ENCODE results near the gene CYP19A1. TPM values are rescaled to one million over a fixed set of nuclear protein-coding genes. Genes with fewer than 3 reads are reported as not detected.
A peak's percentile ranks its signal among the peaks of the same experiment; 100 is the strongest.

The CYP19A1 gene
- total RNA-seq, 6 experiments from 2014 or later = 0.57 TPM; not detected in 5

DNA sequence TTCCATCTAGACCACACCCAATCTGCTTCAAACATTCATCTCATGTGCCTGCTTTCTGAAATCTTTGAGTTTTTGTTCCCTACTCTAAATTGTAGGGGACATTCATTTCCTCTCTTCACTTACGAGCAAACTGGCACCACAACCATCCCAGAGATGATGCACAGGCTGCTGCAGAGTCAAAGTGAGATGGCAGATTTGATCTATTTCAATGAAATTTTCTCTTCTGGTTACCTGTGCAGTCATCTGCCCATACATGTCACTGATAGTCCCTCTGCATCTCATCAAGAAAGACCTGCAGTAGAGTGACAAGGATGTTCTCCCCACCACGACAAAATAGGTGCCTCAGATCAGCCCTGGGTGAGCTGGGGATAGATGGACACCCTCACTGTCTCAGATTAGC lies 125.5 kb downstream of the CYP19A1 start:
- DNase-seq = no peak
- H3K4me3 Mint-ChIP-seq = no peak overlapping the region
- H3K4me1 Mint-ChIP-seq (ENCODE audit: low read depth) = peaks cover 6% of the 10 kb centered on the region; the same call in 1 of the 2 replicates
- H3K36me3 Mint-ChIP-seq (ENCODE audit: low read depth) = no peaks in the 10 kb centered on the region
- H3K27me3 Mint-ChIP-seq (ENCODE audit: insufficient read depth) = peaks cover 14% of the 10 kb centered on the region; the same call in 1 of the 2 replicates
- H3K9me3 Mint-ChIP-seq = no peaks in the 10 kb centered on the region
- H3K27ac Mint-ChIP-seq = no peak overlapping the region
- TF ChIP-seq, protein P1, sequence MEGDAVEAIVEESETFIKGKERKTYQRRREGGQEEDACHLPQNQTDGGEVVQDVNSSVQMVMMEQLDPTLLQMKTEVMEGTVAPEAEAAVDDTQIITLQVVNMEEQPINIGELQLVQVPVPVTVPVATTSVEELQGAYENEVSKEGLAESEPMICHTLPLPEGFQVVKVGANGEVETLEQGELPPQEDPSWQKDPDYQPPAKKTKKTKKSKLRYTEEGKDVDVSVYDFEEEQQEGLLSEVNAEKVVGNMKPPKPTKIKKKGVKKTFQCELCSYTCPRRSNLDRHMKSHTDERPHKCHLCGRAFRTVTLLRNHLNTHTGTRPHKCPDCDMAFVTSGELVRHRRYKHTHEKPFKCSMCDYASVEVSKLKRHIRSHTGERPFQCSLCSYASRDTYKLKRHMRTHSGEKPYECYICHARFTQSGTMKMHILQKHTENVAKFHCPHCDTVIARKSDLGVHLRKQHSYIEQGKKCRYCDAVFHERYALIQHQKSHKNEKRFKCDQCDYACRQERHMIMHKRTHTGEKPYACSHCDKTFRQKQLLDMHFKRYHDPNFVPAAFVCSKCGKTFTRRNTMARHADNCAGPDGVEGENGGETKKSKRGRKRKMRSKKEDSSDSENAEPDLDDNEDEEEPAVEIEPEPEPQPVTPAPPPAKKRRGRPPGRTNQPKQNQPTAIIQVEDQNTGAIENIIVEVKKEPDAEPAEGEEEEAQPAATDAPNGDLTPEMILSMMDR (IDR thresholded peaks at IDR 0.05) = no peak

- Mint-ChIP-seq H3K27me3 (ENCODE audit: insufficient read depth) (peaks cover 14% of the 10 kb centered on the region; the same call in 1 of the 2 replicates), H3K9me3 (no peaks in the 10 kb centered on the region), H3K4me1 (ENCODE audit: low read depth) (peaks cover 6% of the 10 kb centered on the region; the same call in 1 of the 2 replicates), H3K4me3 (no peak overlapping the region), H3K36me3 (ENCODE audit: low read depth) (no peaks in the 10 kb centered on the region), H3K27ac (no peak overlapping the region)
- DNase-seq = no peak
- TF ChIP-seq, protein P1 (IDR thresholded peaks at IDR 0.05) = no peak
Observed at GRCh38 chr15:51212239-51212638, 126.2 kb downstream of the CYP19A1 start.

GRCh38 chr15:51205050-51205975 lies 133.1 kb downstream of the CYP19A1 start:
- H3K27me3 Mint-ChIP-seq (ENCODE audit: insufficient read depth) = no peaks in the 10 kb centered on the region
- TF ChIP-seq, protein P1 (IDR thresholded peaks at IDR 0.05) = no peak
- no peak overlapping the region for H3K27ac Mint-ChIP-seq
- DNase-seq = no peak
- H3K9me3 Mint-ChIP-seq = no peaks in the 10 kb centered on the region
- peaks cover 14% of the 10 kb centered on the region for H3K4me1 Mint-ChIP-seq (ENCODE audit: low read depth)
- no peak overlapping the region for H3K4me3 Mint-ChIP-seq
- no peaks in the 10 kb centered on the region for H3K36me3 Mint-ChIP-seq (ENCODE audit: low read depth)

GRCh38 chr15:51203797-51204196 lies 134.6 kb downstream of the CYP19A1 start:
- Mint-ChIP-seq H3K4me3 (no peak overlapping the region), H3K4me1 (ENCODE audit: low read depth) (peaks cover 9% of the 10 kb centered on the region), H3K27ac (no peak overlapping the region), H3K9me3 (no peaks in the 10 kb centered on the region), H3K36me3 (ENCODE audit: low read depth) (no peaks in the 10 kb centered on the region), H3K27me3 (ENCODE audit: insufficient read depth) (no peaks in the 10 kb centered on the region)
- peak; percentile 77 for DNase-seq
- TF ChIP-seq, protein P1 (IDR thresholded peaks at IDR 0.05) = no peak

DNA sequence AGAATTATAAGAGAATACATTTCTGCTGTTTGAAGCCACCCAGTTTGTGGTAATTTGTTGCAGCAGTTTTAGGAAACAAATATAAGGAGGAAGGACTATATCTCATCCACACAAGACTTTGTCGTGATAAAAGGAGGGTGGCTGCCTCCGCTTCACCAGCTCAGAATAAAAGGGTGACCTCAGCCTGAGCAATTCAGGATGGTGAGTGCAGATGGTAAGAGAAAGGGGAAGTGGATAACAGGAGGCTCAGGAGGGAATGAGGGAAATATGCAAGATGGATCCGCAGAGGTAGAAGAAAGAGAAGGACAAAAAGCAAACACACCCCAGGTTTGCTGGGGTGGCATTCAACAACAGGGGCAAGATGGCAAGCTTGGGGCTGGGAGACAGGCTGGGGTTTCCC lies 135.6 kb downstream of the CYP19A1 start:
- H3K27me3 Mint-ChIP-seq (ENCODE audit: insufficient read depth) = no peaks in the 10 kb centered on the region
- no peak overlapping the region for H3K4me3 Mint-ChIP-seq
- H3K9me3 Mint-ChIP-seq = no peaks in the 10 kb centered on the region
- H3K36me3 Mint-ChIP-seq (ENCODE audit: low read depth) = no peaks in the 10 kb centered on the region
- no peak for DNase-seq
- TF ChIP-seq, protein P1 (IDR thresholded peaks at IDR 0.05) = no peak
- H3K27ac Mint-ChIP-seq = no peak overlapping the region
- peaks cover 9% of the 10 kb centered on the region for H3K4me1 Mint-ChIP-seq (ENCODE audit: low read depth)
